SHP77 treated with DMSO at 0.1 percent for 48 hours (cell line): Measurements from ENCODE around the gene SEPTIN3.
A peak's percentile ranks its signal among the peaks of the same experiment; 100 is the strongest.

Experiments
- DNase-seq: peaks from one replicate; lab custom pipeline; 2025; lab: John Stamatoyannopoulos, UW

Gene SEPTIN3

DNA sequence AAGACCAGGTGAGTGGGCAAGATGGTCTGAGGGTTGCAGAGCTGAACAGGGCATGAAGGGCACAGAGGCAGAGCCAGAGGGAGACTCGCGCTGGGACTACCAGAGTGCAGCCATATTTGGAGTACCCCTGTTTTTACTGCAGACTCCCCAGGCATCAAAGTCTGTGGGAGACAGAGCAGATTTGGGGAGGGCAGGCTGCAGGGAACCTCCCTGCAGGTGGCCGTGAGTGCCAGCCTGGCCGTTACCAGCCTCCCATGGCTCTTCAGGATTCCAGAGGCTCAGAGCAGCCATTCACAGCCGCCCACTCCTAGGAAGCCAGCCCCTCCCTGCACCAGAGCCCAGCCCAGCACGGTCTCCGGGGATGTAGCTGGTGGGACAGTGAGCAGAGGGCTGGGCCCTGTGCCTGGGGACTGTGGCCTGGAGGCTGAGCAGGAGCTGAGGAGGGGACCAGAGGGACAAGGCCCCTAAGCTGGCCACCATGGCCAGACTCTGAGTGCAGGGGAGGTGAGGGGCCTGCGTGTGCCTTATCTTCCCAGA is at the start of gene SEPTIN3:
TSS of gene SEPTIN3 (plus strand) at position 334 of the 537 bp plus-strand sequence. CDS start 2,050 bp downstream, outside the sequence.
- DNase-seq: no peak

GRCh38 chr22:41920271-41920976 is 48.8 kb upstream of the SEPTIN3 start:
- DNase-seq: no peak

DNA sequence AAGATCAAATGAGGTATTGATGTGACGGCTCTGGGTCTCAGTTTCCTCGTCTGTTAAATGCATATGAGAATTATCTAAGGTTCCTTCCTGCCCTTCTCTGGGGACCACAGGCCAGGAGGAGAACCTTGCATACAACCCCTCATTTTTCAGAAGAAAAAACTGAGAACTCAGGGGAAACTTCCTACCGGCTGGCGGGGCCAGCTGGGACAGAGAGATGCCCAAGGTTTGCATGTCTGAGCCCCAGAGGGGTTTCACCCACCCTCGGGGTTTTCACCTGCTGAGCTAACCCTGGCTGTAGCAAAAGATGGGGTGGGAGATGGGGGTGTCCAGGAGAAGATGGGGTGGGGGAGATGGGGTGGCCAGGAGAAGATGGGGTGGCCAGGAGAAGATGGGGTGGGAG is 46.9 kb upstream of the SEPTIN3 start:
- no peak for DNase-seq

DNA sequence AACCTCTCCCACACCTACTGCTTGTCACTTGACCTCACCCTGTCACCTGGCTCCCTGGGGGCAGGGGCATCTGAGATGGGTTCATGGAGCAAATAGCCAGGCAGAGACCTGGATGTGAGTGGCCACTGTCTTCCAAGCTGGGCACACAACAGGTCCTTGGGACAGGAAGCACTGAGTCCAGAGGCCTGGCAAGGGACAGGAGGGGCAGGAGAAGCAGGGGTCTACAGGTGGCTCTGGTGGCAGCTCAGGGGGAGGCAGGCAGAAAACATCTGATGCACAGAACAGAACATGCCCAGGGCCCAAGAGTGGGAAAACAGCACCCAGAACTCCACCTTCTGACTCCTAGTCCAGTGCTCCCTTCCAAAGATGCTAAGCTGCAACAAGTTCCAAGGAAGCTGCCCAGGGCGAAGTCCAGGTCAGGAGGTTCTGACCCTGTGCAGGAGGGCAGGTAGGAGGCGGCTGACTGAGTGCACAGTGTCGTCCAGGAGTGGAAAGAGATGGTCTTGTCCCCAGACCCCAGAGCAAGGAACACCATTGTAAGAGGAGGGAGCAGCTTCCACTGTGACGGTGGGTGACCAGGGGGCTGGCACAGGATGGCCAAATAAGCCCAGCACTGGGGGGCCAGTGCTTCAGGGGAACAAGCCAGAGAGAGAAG is 46.2 kb upstream of the SEPTIN3 start:
- no peak for DNase-seq

DNA sequence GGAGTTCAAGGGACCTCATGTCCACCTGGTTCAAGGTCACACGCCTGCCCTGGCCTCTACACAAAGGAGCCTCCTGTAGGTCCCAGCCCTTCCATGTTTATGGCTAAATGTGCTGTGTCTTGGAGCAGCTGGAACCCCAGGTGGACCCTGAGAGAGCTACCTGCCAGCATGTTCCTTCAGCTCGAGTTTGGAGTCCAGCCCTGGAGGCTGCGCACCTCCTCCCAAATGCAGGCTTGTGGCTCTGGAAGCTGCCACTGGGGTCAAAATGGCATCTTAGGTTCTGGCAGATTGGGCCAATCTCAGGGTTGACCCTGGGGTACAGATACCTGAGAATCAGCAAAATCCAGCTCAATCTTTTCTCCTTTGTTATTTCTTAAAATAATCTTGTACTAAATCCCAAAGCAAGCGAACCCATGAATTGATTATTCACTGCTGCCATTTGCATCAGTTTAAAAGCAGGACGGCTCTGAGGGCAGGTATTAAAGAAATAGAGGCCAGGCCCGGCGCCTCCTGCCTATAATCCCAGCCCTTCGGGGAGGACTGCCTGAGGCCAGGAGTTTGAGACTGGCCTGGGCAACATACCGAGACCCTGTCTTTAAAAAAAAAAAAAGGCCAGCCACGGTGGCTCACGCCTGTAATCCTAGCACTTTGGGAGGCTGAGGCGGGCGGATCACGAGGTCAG is 45.5 kb upstream of the SEPTIN3 start:
- no peak for DNase-seq

GRCh38 chr22:41925783-41926460 is 43.3 kb upstream of the SEPTIN3 start:
- DNase-seq: no peak

DNA sequence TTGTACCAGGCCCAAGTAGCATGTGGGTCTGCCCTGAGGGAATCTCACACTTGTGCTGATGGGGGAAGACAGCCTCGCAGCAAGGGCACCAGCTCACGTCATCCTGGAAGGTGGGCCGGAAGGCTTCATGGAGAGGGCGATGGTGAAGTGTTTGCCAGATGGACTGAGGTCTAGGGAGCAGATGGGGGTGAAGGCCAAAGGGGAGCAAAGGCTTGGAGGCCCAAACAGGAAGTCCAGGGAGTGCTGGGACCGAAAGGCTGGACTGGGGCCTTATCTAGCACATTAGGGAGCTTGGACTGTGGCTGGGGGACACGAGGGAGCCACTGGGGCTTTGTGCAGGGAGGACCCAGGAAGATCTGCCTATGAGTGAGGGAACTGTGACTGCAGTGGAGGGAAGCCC is 41.4 kb upstream of the SEPTIN3 start:
- DNase-seq: no peak

DNA sequence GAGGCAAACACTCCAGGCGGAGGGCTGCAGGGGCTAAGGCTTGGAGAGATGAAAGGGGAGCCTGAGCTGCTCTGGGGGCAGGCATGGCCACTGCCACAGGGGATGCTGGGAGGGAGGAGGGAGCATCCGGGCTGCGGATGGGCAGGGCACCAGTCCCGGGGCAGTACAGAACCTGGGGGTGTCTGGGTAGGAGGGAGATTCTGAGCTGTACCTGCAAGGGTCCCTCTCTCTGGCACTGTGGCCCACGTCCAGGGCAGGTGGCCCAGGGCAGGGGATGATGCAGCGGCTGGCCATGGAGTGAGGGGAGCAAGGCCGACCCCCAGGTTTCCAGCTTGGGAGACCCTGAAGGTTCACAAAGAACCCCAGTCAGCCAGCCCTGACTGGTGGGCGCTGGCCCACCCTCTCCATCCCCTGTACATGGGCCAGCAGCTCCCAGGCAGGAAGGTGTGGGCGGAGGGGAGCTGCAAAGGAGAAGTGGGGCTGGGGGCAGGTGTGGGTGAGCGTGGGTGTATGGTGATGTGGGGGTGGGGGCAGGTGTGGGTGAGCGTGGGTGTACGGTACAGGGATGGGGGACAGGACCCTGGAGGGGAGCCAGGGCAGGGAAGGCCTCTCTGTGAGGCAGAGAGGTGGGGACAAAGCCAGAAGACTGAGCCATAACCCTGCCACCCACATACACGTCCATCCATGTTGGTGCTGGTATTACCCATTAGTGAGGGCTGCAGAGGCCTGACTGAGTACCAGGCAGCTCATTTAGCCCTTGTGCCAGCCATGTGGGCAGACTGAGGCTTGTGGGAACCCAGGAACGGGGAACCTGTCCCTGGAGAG is 40.4 kb upstream of the SEPTIN3 start:
- DNase-seq: no peak

DNA sequence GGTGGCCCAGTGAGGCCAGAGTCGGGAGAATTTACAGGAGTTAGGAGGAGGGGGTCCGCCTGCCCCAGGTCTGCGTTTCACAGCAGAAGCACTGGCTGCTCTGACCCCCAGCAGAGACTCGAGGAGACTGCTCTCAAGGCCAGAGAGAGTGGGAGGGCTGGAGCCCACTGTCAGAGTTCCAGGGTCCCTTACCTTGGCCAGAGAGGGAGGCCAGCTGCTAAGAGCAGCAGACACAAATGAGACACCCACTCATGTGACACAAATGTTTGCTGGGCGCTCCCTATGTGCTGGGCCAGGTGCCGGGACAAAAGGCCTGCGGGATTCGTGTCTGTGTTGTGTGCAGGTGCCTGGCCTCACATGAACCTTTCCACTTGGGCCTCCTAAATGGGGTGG is 39.8 kb upstream of the SEPTIN3 start:
- peak; percentile 48 for DNase-seq

GRCh38 chr22:41931701-41932269 is 37.5 kb upstream of the SEPTIN3 start:
- DNase-seq: no peak

GRCh38 chr22:41932353-41932752 is 36.9 kb upstream of the SEPTIN3 start:
- DNase-seq: no peak

DNA sequence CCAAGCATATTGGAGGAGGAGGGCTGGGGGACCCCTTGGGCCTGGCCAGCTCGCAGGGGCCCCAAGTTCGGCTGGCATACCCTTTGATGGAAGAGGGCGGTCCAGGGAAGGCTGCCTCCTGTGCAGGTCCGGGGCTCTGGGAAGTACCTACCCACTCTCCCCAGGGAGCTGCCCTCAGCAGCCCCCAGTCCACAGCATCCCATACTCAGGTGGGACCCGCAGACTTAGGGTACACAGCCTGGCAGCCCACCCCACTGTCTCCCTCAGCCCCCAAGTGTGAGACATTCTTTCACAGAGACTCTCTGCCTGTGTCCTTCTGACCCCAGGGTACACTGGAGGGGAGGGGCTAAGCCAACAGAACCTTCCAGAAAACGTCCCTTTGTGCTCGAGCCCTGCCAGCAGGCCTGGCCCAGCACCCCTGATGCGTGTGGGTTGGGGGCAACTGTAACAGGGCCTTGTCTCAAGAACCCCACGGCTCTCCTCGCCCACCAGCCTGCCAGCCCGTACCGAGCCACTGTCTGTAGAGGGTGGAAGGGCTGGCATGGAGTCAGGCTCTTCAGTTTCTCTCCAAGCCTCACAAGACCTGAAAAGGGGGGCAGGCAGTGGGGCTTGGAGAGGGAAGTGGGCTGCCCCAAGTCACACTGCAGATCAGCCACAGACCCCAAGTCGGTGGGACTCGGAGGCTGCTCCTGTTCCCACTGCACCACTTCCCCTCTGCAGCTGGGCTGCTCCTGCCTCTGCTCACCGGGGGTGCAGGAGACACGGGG is 35.6 kb upstream of the SEPTIN3 start:
- DNase-seq: no peak

- no peak for DNase-seq
Measured at GRCh38 chr22:41934284-41935014, 34.8 kb upstream of the SEPTIN3 start.

- no peak for DNase-seq
Measured at GRCh38 chr22:41935015-41935351, 34.3 kb upstream of the SEPTIN3 start.

DNA sequence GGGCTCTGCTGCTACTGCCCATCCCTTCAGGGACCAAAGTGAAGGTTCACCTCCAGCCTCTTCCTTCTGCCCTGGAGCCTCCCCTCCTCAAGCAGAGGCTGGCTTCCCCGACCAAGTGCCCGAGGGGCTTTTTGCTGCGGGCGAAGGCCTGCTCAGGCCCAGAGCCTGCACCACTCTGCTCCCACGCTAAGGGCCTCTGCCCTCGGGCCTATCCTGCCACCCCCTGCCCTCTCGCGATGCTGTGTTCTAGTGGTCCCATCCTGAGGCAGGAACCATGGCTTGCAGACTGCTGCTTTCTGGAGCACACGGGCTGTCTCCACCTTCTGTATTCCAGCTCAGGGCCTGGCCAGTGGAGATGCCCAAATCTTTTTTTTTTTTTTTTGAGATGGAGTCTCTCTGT is 33.7 kb upstream of the SEPTIN3 start:
- DNase-seq: no peak

DNA sequence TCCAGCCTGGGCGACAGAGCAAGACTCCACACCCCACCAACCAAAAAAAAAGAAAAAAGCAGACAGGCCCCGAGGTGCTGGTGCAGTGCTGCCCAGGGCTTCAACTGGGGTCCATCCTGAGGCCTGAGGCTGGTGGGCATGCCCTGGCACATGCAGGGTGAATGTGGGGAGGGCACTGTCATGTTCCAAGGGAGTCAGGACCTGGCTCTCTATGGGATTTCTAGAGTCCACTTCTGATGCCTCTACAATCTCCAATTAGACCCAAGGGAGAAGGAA is 32.4 kb upstream of the SEPTIN3 start:
- no peak for DNase-seq

DNA sequence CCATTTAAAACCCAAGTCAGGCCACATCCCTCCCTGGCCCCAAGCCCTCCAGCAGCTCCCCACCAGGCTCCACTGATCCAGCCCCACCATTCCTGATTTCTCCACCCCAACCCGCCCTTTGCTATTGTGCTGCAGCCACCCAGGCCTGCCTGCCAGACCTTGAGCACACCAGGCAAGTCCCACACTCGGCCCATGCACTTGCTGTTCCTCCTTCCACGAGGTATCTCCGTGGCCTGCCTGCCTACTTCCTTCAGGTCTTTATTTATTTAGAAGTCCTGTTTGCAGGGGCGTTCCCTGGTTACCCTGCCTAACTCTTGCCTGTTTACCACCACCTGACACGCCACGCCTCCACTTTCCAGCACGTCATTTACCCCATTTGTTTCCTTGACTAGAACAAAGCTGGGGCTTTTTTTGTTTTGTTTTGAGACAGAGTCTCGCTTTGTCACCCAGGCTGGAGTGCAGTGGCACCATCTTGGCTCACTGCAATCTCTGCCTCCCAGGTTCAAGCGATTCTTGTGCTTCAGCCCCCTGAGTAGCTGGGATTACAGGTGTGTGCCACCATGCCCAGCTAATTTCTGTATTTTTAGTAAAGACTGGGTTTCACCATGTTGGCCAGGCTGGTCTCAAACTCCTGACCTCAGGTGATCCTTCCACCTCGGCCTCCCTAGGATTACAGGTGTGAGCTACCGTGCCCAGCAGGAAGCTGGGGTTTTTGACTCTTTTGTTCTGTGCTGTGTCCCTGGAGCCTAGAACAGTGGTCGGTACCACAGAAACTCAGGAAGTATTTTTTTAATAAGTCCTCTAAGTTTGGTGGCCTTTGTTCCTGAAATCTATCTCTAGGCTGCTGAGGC is 29.0 kb upstream of the SEPTIN3 start:
- DNase-seq: no peak

DNA sequence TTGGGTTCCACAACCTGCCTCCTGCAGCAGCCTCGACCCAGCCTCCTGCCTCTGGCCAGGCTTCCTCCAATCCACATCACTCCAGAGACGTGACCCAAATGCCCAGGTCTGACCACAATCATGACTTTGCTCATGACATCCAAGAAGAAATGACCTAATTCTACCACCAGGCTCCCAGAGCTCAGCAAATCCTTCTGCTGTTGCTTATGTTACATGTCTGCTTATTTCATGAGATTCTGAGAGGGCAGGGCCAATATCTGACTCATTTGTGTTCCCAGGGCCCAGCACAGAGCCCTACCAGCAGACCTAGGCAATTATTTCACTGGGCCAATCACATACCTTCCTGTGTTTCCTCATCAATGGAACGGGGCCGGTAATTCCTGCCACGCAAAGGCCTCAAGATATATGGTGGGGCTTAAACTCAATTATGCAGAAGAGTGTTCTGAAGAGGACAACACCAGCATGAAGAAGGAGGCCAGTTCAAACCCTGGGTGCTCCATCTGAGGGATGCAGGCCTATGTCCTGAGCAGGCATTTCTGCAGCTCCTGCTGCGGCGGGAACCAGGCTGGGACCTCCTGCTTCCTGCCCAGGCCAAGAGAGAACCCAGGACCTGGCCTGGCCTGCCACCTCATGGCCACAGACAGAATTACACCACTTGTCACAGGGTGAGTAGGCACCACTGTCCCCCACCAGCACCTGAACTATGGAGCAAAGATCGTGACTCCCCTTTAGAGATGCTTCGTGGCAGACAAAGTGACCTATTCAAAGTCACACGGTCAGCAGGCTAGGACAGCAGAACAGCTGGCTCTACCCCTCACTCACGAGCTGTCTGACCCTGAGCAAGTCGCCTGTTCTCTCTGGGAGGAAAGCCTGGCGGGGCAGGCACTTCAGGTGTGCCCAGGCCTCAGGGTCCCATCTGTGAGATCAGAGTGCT is 28.1 kb upstream of the SEPTIN3 start:
- DNase-seq: peak; percentile 21
